Ammon's horn (tissue), 1 donor: Measurements from ENCODE around the gene TRMO.
A peak's percentile ranks its signal among the peaks of the same experiment; 100 is the strongest.

Source experiments
- DNase-seq: peaks from one replicate; pipeline ENCODE4 v3.0.0-alpha.2; 2016; ENCODE audit warnings: low spot score

TRMO gene

DNA sequence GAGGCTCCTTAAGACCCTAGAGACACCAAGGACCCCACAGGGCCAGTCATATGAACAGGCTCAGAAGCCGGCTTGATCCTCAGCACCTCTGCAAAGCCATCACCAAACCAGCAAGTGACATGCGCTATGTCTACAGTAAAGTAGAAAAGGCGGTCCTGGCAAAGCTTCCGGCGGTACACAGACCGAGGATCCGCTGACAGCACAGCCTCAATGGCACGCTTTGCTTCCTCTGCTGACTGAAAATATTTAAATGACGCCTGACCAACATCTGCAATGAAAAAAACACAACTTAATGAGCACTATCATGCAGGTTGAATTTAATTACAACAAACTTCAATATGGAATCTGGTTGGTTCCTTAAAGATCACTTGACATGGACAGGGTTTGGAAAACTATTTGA lies 17.6 kb downstream of the TRMO start:
- no peak for DNase-seq

GRCh38 chr9:97903177-97903576 lies 19.1 kb downstream of the TRMO start:
- no peak for DNase-seq

- peak; percentile 55 for DNase-seq
These were observed 21.3 kb downstream of the TRMO start for GRCh38 chr9:97900738-97901565.

- no peak for DNase-seq
These were observed 22.1 kb downstream of the TRMO start for GRCh38 chr9:97900103-97900737.

GRCh38 chr9:97895695-97896332 lies 26.5 kb downstream of the TRMO start:
- DNase-seq: no peak

DNA sequence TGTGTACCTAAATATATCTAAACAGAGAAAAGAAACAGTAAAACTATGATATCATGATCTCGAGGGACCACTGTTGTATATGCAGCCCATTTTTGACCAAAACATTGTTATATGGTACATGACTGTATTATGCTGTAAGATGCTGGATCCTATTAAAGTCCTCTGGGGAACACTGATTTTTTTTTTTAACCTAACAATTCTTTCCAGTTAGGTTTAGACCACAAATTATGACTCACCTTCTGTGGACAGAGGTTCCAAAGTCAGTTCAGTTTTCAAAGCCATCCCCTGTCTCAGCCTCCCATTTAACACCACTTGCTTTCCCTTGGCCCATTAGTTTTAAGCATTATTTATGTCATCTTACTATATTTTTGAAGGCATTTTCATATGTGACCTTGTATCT lies 27.1 kb downstream of the TRMO start:
- DNase-seq: no peak

DNA sequence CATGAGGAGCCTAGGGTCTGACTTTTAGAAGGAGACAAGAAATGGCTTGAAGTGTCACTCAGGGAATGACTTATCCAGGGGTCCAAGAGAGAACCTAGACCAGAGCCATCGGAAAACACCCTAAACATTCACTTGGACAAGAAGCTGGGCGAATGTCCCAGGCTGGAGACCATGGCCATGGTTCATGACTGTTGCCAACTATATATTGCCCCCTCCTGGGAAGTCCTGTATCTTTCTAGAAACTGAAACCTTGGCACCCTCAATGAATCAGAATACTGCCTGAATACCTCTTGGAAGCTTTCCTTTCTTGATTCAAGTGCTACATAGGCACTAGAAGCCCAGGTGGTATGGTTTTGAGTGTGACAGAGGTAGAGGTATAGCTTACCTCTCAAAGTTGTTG lies 29.9 kb downstream of the TRMO start:
- DNase-seq: no peak

DNA sequence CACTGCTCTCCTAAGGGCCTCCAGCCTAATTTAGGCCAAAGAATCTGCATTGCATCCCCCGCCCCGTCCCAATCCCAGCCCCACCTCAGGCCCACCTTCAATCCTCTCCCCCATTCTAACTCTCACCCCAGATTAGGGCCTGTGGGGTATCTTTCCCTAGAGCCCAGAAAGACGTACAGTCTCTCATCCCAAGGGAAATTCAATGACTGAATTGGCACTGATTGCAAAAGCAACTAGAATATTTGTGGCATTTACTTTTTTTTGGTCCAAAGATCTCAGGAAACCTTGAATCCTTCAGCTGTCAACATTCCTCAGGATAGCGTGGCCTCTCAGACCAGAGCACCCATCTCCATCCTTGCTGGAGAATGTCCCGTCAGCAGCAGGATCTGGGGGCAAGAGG lies 30.6 kb downstream of the TRMO start:
- no peak for DNase-seq

DNA sequence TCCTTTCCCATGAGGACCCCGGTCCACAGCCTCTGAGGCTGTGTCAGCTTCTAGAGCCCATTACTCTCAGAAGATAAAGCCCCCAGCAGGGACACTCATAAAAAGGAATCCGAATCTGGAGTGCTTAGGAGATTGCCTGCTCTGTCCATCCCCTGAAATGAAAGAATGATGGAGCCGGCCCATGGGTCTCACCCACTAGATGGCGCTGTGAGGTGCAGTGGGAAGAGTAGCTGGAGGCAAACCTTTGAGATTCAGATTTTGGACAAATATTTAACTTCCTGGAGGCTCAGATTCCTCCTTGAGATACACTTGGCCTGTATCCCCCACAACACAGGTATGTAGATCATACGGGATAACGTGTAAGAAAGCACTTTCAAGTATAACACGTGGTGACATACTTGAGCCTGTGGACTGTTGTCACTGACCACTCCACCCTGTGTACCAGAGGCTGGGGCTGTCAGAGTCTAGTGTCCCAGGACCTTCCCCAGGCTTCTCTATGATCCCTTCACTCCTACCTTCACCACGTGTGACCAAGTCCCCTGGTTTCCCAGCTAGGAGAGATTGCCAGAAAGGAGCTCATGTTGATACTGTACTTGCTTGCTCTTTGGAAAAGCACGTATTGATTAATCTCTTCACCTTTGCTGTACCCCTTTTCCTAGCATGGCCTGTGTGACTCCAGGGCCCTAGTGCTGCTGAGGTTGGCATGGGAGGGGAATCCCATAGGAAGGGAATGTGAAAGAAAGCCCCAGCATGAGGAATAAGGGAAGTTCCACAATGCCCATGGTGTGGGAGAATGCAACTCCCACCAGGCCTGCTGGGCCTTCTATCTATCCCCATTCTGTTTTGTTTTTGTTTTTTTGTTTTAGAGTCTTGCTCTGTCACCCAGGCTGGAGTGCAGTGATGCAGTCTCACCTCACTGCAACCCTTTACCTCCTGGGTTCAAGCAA lies 32.1 kb downstream of the TRMO start:
- no peak for DNase-seq

GRCh38 chr9:97880336-97880735 lies 42.0 kb downstream of the TRMO start:
- DNase-seq: no peak

GRCh38 chr9:97876061-97876460 lies 46.2 kb downstream of the TRMO start:
- DNase-seq: no peak

GRCh38 chr9:97875111-97875510 lies 47.2 kb downstream of the TRMO start:
- DNase-seq: no peak

DNA sequence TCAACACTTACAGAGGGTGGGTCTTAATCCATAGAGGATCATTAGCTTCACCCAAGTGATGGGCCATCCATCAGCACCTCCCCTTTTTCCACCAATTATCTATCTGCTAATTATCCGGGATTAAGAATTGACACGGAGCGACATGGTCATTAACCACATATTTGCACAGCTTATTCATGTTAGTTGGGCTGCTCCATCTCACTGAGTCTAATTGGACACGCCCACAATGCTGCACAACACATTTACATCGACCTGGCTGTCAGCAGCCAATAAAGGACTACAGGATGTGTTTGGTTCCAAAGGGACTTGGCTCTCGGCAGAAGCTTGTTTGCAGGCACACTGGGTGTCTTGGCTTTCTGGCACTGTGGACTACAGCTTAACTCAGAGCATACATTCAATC lies 47.7 kb downstream of the TRMO start:
- no peak for DNase-seq

DNA sequence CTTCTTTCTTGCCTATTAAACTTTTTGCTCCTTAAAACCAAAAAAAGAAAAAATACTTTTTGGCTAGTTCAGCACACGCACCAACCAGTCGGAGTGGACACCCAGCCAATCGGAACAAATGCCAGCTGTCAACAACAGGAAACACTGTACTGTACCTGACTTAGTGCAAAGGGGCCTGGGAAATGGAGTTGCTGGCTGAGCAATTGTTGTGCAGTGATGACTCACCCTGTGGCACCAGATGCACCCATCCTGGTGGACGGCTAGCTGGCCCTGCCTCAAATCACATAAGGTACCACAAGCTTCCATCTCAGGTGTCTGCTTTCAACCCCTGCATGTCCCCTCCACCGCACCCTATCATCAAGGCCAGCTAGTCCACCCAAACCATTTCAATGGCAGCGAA lies 48.4 kb downstream of the TRMO start:
- no peak for DNase-seq

- no peak for DNase-seq
These were observed 48.9 kb downstream of the TRMO start for GRCh38 chr9:97873425-97873824.

GRCh38 chr9:97868859-97869258 lies 53.4 kb downstream of the TRMO start:
- DNase-seq: no peak

- no peak for DNase-seq
These were observed 55.5 kb downstream of the TRMO start for GRCh38 chr9:97866848-97867247.

- DNase-seq: no peak
These were observed 56.0 kb downstream of the TRMO start for GRCh38 chr9:97866300-97866699.

DNA sequence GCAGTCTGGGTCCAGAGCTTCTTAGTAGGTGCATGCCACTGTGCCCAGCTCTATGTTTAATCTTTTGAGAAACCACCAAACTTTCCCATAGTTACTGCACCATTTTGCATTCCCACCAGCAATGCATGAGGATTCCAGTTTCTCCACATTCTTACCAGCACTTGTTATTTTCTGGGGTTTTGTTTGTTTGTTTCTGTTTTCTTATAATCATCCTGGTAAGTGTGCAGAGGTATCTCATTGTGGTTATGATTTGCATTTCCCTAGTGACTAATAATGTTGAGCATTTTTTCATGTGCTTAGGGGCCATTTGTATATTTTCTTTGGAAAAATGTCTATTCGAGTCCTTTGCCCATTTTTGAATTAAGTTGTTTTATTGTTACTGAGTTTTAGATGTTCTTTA lies 57.9 kb downstream of the TRMO start:
- DNase-seq: no peak

GRCh38 chr9:97863314-97863713 lies 59.0 kb downstream of the TRMO start:
- no peak for DNase-seq

- no peak for DNase-seq
These were observed 61.2 kb downstream of the TRMO start for GRCh38 chr9:97861148-97861475.

- DNase-seq: no peak
These were observed 61.7 kb downstream of the TRMO start for GRCh38 chr9:97860451-97861147.
